Measurements from ENCODE around the gene PODXL. TPM values are rescaled to one million over a fixed set of nuclear protein-coding genes. Genes with fewer than 3 reads are reported as not detected.

PODXL gene
- total and polyA plus RNA-seq, 2 donors from 2014 or later, result 114 to 150 TPM

DNA sequence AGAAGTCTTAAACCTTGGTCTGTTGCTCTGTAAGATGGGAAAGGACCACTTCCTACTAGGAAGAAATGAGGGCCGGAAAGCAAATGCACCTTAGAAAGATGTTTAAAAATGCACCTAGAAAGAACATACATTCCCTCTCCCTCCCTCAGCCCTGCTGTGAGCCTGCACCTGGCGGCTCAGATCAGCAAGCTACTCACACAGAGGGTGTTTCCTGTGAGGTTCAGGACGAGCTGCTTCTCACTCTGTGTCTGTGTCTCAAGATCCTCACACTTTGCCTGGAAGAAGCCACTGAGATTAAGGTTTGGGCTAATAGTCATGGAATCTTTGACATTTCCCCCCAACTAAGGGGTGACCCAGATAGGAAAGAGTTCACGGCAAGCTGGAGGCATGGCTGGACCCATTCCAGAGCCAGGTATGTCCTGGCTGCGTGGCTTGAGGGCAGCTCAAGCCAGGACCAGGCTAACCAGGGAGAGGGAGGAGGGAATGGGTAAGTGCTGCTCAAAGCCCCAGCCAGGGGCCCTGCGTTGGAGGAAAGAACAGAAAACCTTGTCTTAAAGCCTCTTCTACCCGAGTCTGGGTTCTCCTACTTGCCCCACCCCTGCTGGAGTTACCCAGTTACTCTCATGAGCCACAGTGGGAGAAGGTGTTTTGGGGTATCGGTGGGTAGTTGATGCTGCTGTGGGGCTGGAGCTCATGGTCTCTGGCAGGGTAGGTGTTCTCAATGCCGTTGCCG lies 47.5 kb downstream of the PODXL start:
- H3K27me3 ChIP-seq (ENCODE audit: control insufficient read depth, insufficient read depth, low read length), result no peaks in the 10 kb centered on the region
- FAIRE-seq (no peak), DNase-seq (no peak)
- peaks cover 0 to 27% (median 19%) of the 10 kb centered on the region in 3 donors for H3K4me1 ChIP-seq (ENCODE audit: control insufficient read depth in 2 of 3, insufficient read depth in 2 of 3, low read depth in 1 of 3, low read length in 3 of 3)
- H3K9ac ChIP-seq (ENCODE audit: low read length in 3 of 3), result no peak overlapping the region
- TF ChIP-seq, protein P1, sequence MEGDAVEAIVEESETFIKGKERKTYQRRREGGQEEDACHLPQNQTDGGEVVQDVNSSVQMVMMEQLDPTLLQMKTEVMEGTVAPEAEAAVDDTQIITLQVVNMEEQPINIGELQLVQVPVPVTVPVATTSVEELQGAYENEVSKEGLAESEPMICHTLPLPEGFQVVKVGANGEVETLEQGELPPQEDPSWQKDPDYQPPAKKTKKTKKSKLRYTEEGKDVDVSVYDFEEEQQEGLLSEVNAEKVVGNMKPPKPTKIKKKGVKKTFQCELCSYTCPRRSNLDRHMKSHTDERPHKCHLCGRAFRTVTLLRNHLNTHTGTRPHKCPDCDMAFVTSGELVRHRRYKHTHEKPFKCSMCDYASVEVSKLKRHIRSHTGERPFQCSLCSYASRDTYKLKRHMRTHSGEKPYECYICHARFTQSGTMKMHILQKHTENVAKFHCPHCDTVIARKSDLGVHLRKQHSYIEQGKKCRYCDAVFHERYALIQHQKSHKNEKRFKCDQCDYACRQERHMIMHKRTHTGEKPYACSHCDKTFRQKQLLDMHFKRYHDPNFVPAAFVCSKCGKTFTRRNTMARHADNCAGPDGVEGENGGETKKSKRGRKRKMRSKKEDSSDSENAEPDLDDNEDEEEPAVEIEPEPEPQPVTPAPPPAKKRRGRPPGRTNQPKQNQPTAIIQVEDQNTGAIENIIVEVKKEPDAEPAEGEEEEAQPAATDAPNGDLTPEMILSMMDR (IDR thresholded peaks at IDR 0.05; ENCODE audit: borderline replicate concordance, extremely low read depth, insufficient read depth), result no peak
- H3K27ac ChIP-seq (ENCODE audit: low read depth in 2 of 2, low read length in 2 of 2), result no peak overlapping the region
- H3K4me3 ChIP-seq (ENCODE audit: low read length in 3 of 3), result no peak overlapping the region
- intact Hi-C loops (cut with DNase I), result loop anchor here (10.0 kb wide), 1 partner anchor 146 kb away; no protein-coding TSS in a partner anchor
- H3K36me3 ChIP-seq (ENCODE audit: control insufficient read depth in 2 of 3, insufficient read depth in 3 of 3, low read length in 3 of 3), result peaks cover 0 to 4% (median 4%) of the 10 kb centered on the region in 3 donors
- no peaks in the 10 kb centered on the region for H3K9me3 ChIP-seq (ENCODE audit: control insufficient read depth in 2 of 3, insufficient read depth in 1 of 3, low read length in 3 of 3)

GRCh38 chr7:131507592-131508331 lies 48.7 kb downstream of the PODXL start:
- FAIRE-seq (no peak), DNase-seq (peak; percentile 79 to 92 (median 85))
- peaks cover 0 to 4% (median 4%) of the 10 kb centered on the region in 3 donors for H3K36me3 ChIP-seq (ENCODE audit: control insufficient read depth in 2 of 3, insufficient read depth in 3 of 3, low read length in 3 of 3)
- H3K4me1 ChIP-seq (ENCODE audit: control insufficient read depth in 2 of 3, insufficient read depth in 2 of 3, low read depth in 1 of 3, low read length in 3 of 3), result peaks cover 0 to 28% (median 21%) of the 10 kb centered on the region in 3 donors
- H3K4me3 ChIP-seq (ENCODE audit: low read length in 3 of 3), result peak overlapping the region in 1 of 3 donors; percentile 6
- TF ChIP-seq, protein P1 (IDR thresholded peaks at IDR 0.05; ENCODE audit: borderline replicate concordance, extremely low read depth, insufficient read depth), result peak; percentile 89
- no peaks in the 10 kb centered on the region for H3K27me3 ChIP-seq (ENCODE audit: control insufficient read depth, insufficient read depth, low read length)
- H3K27ac ChIP-seq (ENCODE audit: low read depth in 2 of 2, low read length in 2 of 2), result no peak overlapping the region
- H3K9ac ChIP-seq (ENCODE audit: low read length in 3 of 3), result peak overlapping the region in 2 of 3 donors; percentile 24 to 39
- intact Hi-C loops (cut with DNase I), result loop anchor here (10.0 kb wide), 1 partner anchor 147 kb away; no protein-coding TSS in a partner anchor
- no peaks in the 10 kb centered on the region for H3K9me3 ChIP-seq (ENCODE audit: control insufficient read depth in 2 of 3, insufficient read depth in 1 of 3, low read length in 3 of 3)

DNA sequence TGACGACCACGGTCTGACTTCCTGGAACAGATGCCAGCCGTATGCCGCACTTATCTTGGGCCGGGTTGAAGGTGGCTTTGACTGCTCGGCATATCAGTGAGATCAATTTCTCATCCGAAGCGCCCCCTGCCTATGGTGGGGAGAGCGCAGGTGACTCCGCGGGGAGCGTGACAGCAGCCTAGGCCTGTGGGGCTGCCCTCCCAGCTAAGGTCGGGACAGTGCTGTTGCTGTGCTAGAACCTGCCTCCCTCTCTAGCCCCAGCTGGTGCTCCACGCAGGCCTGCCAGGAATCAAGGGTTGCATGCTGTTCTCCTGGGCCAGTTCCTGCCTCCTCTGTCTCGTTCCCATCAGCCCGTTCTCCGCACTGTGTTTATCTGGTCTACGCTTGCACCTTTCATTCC lies 49.8 kb downstream of the PODXL start:
- Histone ChIP-seq H3K4me1 (ENCODE audit: control insufficient read depth in 2 of 3, insufficient read depth in 2 of 3, low read depth in 1 of 3, low read length in 3 of 3) (peaks cover 0 to 28% (median 23%) of the 10 kb centered on the region in 3 donors), H3K27me3 (ENCODE audit: control insufficient read depth, insufficient read depth, low read length) (no peaks in the 10 kb centered on the region), H3K27ac (ENCODE audit: low read depth in 2 of 2, low read length in 2 of 2) (no peak overlapping the region), H3K36me3 (ENCODE audit: control insufficient read depth in 2 of 3, insufficient read depth in 3 of 3, low read length in 3 of 3) (peaks cover 0 to 4% (median 4%) of the 10 kb centered on the region in 3 donors), H3K9ac (ENCODE audit: low read length in 3 of 3) (no peak overlapping the region), H3K4me3 (ENCODE audit: low read length in 3 of 3) (no peak overlapping the region), H3K9me3 (ENCODE audit: control insufficient read depth in 2 of 3, insufficient read depth in 1 of 3, low read length in 3 of 3) (no peaks in the 10 kb centered on the region)
- intact Hi-C loops (cut with DNase I), result loop anchor here (10.0 kb wide), 1 partner anchor 148 kb away; no protein-coding TSS in a partner anchor
- FAIRE-seq (no peak), DNase-seq (peak in 1 of 5 donors; percentile 60)
- TF ChIP-seq, protein P1 (IDR thresholded peaks at IDR 0.05; ENCODE audit: borderline replicate concordance, extremely low read depth, insufficient read depth), result no peak

All from kidney (tissue), 14 donors.